PC-3 (cell line): ENCODE data around the gene FOXO6. TPM values are rescaled to one million over a fixed set of nuclear protein-coding genes. Genes with fewer than 3 reads are reported as not detected.

Experiments
- ATAC-seq: fragments of 200-7000 bp; cut with Tn5 transposase; 2 replicates; pipeline ENCODE4 v1.9.1; 2020; ENCODE audit warnings: mild to moderate bottlenecking, moderate library complexity
- BruUV-seq: library from RNA; stranded (reverse); fragments of 400-500 nt; replicated peaks from 2 replicates; lab custom pipeline; 2021; lab: Mats Ljungman, UMichigan
- CTCF ChIA-PET: fragments of 300-600 bp; sonication (Branson Sonifier 250); formaldehyde crosslinking; loops from one replicate; lab custom pipeline; 2022; ENCODE audit warnings: antibody characterized with exemption; lab: Charles Lee
- POLR2A ChIA-PET: fragments of 300-600 bp; sonication (Branson Sonifier 250); formaldehyde crosslinking; loops from one replicate; lab custom pipeline; 2022; ENCODE audit warnings: antibody characterized with exemption; ENCODE audit not compliant: unreplicated experiment; lab: Charles Lee
- DNase-seq: peaks from one replicate; pipeline ENCODE4 v3.0.0-alpha.2; 2015
- H2AFZ ChIP-seq: fragments of 300-600 bp; sonication (generic); 2 replicates; pipeline ENCODE4 v1.6.0; 2016; ENCODE audit warnings: antibody characterized with exemption, low read length
- H3F3A ChIP-seq: fragments of 300-600 bp; sonication (generic); one replicate; pipeline ENCODE4 v1.6.0; 2017; ENCODE audit warnings: antibody characterized with exemption, low read length, control low read depth, mild to moderate bottlenecking; ENCODE audit not compliant: unreplicated experiment
- H3K27ac ChIP-seq: fragments of 300-600 bp; sonication (generic); 2 replicates; pipeline ENCODE4 v1.5.1; 2016; ENCODE audit warnings: mild to moderate bottlenecking, low read length
- H3K27me3 ChIP-seq: fragments of 300-600 bp; sonication (generic); 2 replicates; pipeline ENCODE4 v1.6.1; 2016; ENCODE audit warnings: low read length, mixed read lengths
- H3K36me3 ChIP-seq: fragments of 300-600 bp; sonication (generic); 2 replicates; pipeline ENCODE4 v1.6.1; 2016; ENCODE audit warnings: low read depth, mixed run types, low read length, mixed read lengths
- H3K4me1 ChIP-seq: fragments of 300-600 bp; sonication (generic); 2 replicates; pipeline ENCODE4 v1.5.1; 2016; ENCODE audit warnings: low read length; ENCODE audit not compliant: insufficient read depth
- H3K4me2 ChIP-seq: fragments of 300-600 bp; sonication (generic); 2 replicates; pipeline ENCODE4 v1.6.0; 2016; ENCODE audit warnings: low read length
- H3K4me3 ChIP-seq: fragments of 300-600 bp; sonication (generic); 2 replicates; pipeline ENCODE4 v1.5.1; 2016; ENCODE audit warnings: mild to moderate bottlenecking, low read length, mixed read lengths
- H3K79me2 ChIP-seq: fragments of 300-600 bp; sonication (generic); 2 replicates; pipeline ENCODE4 v1.6.1; 2017; ENCODE audit warnings: low read length, mixed read lengths
- H3K9ac ChIP-seq: fragments of 300-600 bp; sonication (generic); 2 replicates; pipeline ENCODE4 v1.6.0; 2016; ENCODE audit warnings: mild to moderate bottlenecking, low read length
- H3K9me2 ChIP-seq: fragments of 300-600 bp; sonication (generic); replicated peaks from 2 replicates; pipeline ENCODE4 v1.6.1; 2016; ENCODE audit warnings: mixed run types, low read length, mixed read lengths
- H3K9me3 ChIP-seq: fragments of 300-600 bp; sonication (generic); 2 replicates; pipeline ENCODE4 v1.6.1; 2016; ENCODE audit warnings: low read length, mixed read lengths
- H4K20me1 ChIP-seq: fragments of 300-600 bp; sonication (generic); 2 replicates; pipeline ENCODE4 v1.6.1; 2016; ENCODE audit warnings: low read length, mixed read lengths
- EZH2 ChIP-seq: fragments of 300-600 bp; sonication (generic); IDR thresholded peaks from one replicate; pipeline ENCODE4 v1.6.1; 2017; ENCODE audit warnings: antibody characterized with exemption, mild to moderate bottlenecking, low read length; ENCODE audit not compliant: unreplicated experiment
- EZH2phosphoT487 ChIP-seq: fragments of 300-600 bp; sonication (generic); IDR thresholded peaks from 2 replicates; pipeline ENCODE4 v1.6.1; 2018; ENCODE audit warnings: mild to moderate bottlenecking, antibody characterized with exemption, low read length, borderline replicate concordance
- intact Hi-C: fragments of 100-400 bp; cut with micrococcal nuclease; formaldehyde crosslinking; loops from 2 replicates; pipeline ENCODE4 v1.9.0; 2023
- total RNA-seq: library from RNA; depleted of rRNA; stranded (reverse); fragments of >200 nt; gene quantifications from 2 replicates; pipeline ENCODE4 v1.2.3, GENCODE V29; 2014
- TF ChIP-seq, protein P1 (sequence below): fragments of 300-600 bp; sonication (generic); conservative IDR thresholded peaks from 2 replicates; pipeline ENCODE4 v1.5.1; 2017; ENCODE audit warnings: antibody characterized with exemption, low read depth, mild to moderate bottlenecking, low read length

Gene FOXO6
- total RNA-seq, 1 experiment from 2014 or later, result 1.2 TPM

DNA sequence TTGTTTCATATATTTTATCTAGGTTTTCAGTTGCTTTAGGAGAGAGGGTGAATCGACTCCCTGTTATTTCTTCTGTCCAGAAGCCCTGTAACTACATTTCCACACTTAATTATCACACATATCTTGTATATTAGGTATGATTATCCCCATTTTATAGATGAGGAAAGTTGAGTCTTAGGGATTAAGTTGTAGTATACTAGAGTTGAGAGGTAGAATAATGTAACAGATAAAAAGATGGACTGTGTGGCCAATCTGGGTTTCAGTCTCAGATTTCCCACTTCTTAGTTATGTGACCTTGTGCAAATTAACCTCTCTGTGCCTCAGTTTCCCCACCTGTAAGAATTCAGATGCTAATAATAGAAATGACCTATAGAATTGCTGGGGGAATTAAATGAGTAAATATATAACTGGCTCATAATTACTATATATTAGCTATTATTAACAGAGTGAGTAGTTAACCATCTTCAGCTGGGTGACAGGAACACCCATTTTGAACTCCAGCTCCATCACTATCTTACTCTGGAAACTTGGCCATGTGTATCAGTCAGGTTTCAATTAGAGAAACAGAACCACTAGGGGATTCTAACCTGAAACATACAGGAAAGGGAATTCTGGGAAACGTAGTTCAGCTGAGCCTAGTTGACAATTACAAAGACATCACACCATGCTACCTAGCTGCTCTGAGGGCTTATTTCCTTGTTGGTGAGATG lies 20.4 kb upstream of the FOXO6 start:
- no peaks in the 10 kb centered on the region for H3K27me3 ChIP-seq
- peaks cover 5% of the 10 kb centered on the region; the same call in 1 of the 2 replicates for H3K9me3 ChIP-seq
- no peak for DNase-seq
- H2AFZ ChIP-seq, result no peak overlapping the region
- no peak overlapping the region for H3K9ac ChIP-seq
- H3K27ac ChIP-seq, result no peak overlapping the region
- BruUV-seq, result no TSS peak
- POLR2A ChIA-PET, result no interaction called here
- H3F3A ChIP-seq, result no peaks in the 10 kb centered on the region
- CTCF ChIA-PET, result interaction anchor here (1.1 kb wide), 1 partner anchor 20 kb away, joined by 3 read pairs; the partner anchor contains the start of gene FOXO6
- H3K9me2 ChIP-seq, result no peaks in the 10 kb centered on the region
- TF ChIP-seq EZH2phosphoT487, result no peak
- TF ChIP-seq EZH2, result no peak
- TF ChIP-seq, protein P1, sequence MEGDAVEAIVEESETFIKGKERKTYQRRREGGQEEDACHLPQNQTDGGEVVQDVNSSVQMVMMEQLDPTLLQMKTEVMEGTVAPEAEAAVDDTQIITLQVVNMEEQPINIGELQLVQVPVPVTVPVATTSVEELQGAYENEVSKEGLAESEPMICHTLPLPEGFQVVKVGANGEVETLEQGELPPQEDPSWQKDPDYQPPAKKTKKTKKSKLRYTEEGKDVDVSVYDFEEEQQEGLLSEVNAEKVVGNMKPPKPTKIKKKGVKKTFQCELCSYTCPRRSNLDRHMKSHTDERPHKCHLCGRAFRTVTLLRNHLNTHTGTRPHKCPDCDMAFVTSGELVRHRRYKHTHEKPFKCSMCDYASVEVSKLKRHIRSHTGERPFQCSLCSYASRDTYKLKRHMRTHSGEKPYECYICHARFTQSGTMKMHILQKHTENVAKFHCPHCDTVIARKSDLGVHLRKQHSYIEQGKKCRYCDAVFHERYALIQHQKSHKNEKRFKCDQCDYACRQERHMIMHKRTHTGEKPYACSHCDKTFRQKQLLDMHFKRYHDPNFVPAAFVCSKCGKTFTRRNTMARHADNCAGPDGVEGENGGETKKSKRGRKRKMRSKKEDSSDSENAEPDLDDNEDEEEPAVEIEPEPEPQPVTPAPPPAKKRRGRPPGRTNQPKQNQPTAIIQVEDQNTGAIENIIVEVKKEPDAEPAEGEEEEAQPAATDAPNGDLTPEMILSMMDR, result no peak
- H3K79me2 ChIP-seq, result no peaks in the 10 kb centered on the region
- H3K36me3 ChIP-seq, result no peaks in the 10 kb centered on the region
- peaks cover 9% of the 10 kb centered on the region; the same call in 1 of the 2 replicates for H3K4me1 ChIP-seq
- ATAC-seq, result no peak
- H4K20me1 ChIP-seq, result no peaks in the 10 kb centered on the region
- H3K4me2 ChIP-seq, result no peak overlapping the region
- intact Hi-C loops, result no loop called here
- no peak overlapping the region for H3K4me3 ChIP-seq

GRCh38 chr1:41341365-41341683 lies 19.9 kb upstream of the FOXO6 start:
- Histone ChIP-seq H3K27ac (no peak overlapping the region), H3K4me1 (peaks cover 9% of the 10 kb centered on the region; the same call in 1 of the 2 replicates), H3K9me2 (no peaks in the 10 kb centered on the region), H3K4me3 (no peak overlapping the region), H3K27me3 (no peaks in the 10 kb centered on the region), H3K9me3 (peaks cover 5% of the 10 kb centered on the region; the same call in 1 of the 2 replicates), H3K36me3 (no peaks in the 10 kb centered on the region), H3K4me2 (no peak overlapping the region), H3F3A (no peaks in the 10 kb centered on the region), H3K79me2 (no peaks in the 10 kb centered on the region), H4K20me1 (no peaks in the 10 kb centered on the region), H3K9ac (no peak overlapping the region), H2AFZ (no peak overlapping the region)
- ChIA-PET POLR2A (no interaction called here), CTCF (interaction anchor here (1.1 kb wide), 1 partner anchor 20 kb away, joined by 3 read pairs; the partner anchor contains the start of gene FOXO6)
- BruUV-seq, result no TSS peak
- ATAC-seq, result no peak; the same call in 1 of the 2 replicates
- intact Hi-C loops, result no loop called here
- DNase-seq, result no peak
- no peak for TF ChIP-seq EZH2phosphoT487
- TF ChIP-seq EZH2, result no peak
- TF ChIP-seq, protein P1, result no peak
